GM21717 (cell line): Measurements from ENCODE around the gene OR6S1.
"Not testable (repeated sequence)": the region's sequence is repeated elsewhere in the genome, so short reads cannot be mapped to it uniquely, and the experiment has no call there.

Experiments
- ATAC-seq: cut with Tn5 transposase; IDR thresholded peaks from one replicate; pipeline ENCODE4 v1.9.1; 2021; ENCODE audit warnings: mild to moderate bottlenecking, moderate library complexity; ENCODE audit not compliant: unreplicated experiment

The OR6S1 gene

GRCh38 chr14:20631880-20632389, 9.6 kb downstream of the OR6S1 start:
- no peak for ATAC-seq

GRCh38 chr14:20631023-20631879, 10.2 kb downstream of the OR6S1 start:
- no peak for ATAC-seq

GRCh38 chr14:20630340-20631022, 11.0 kb downstream of the OR6S1 start:
- no peak for ATAC-seq

GRCh38 chr14:20628063-20628854, 13.2 kb downstream of the OR6S1 start:
- ATAC-seq = no peak

- ATAC-seq = no peak
These were observed 14.0 kb downstream of the OR6S1 start for GRCh38 chr14:20627346-20628027.

GRCh38 chr14:20626274-20626673, 15.2 kb downstream of the OR6S1 start:
- no peak for ATAC-seq

GRCh38 chr14:20624495-20625070, 16.9 kb downstream of the OR6S1 start:
- ATAC-seq = no peak

- ATAC-seq = no peak
These were observed 17.7 kb downstream of the OR6S1 start for GRCh38 chr14:20623798-20624197.

- ATAC-seq = no peak
These were observed 18.6 kb downstream of the OR6S1 start for GRCh38 chr14:20622816-20623291.

GRCh38 chr14:20620798-20621478, 20.6 kb downstream of the OR6S1 start:
- no peak for ATAC-seq

GRCh38 chr14:20619688-20620087, 21.8 kb downstream of the OR6S1 start:
- ATAC-seq = not testable (repeated sequence)

GRCh38 chr14:20618271-20618749, 23.2 kb downstream of the OR6S1 start:
- no peak for ATAC-seq

- no peak for ATAC-seq
These were observed 24.1 kb downstream of the OR6S1 start for GRCh38 chr14:20617138-20618003.

- no peak for ATAC-seq
These were observed 25.5 kb downstream of the OR6S1 start for GRCh38 chr14:20615996-20616395.

GRCh38 chr14:20614038-20614840, 27.3 kb downstream of the OR6S1 start:
- no peak for ATAC-seq

GRCh38 chr14:20613094-20614037, 28.1 kb downstream of the OR6S1 start:
- ATAC-seq = peak; percentile 66

- ATAC-seq = no peak
These were observed 29.1 kb downstream of the OR6S1 start for GRCh38 chr14:20612403-20612802.
